GM23338 (cell line): ENCODE results near the gene CASQ2.

Experiments used
- CTCF ChIP-seq, 2 experiments: fragments of 200-600 bp in 1 of 2; sonication (generic) in 1 of 2; conservative IDR thresholded peaks; 2 replicates each; pipeline versions ENCODE4 v1.5.1 to v1.6.1; 2016 to 2017; ENCODE audit warnings: antibody characterized with exemption in 2 of 2, low read depth in 2 of 2, mild to moderate bottlenecking in 2 of 2, moderate library complexity in 1 of 2
- EZH2phosphoT487 ChIP-seq: fragments of 200-600 bp; sonication (generic); IDR thresholded peaks from one replicate; pipeline ENCODE4 v1.8.1; 2018; ENCODE audit warnings: antibody characterized with exemption; ENCODE audit not compliant: unreplicated experiment
- POLR2AphosphoS5 ChIP-seq: IDR thresholded peaks from 2 replicates; pipeline ENCODE4 v1.6.1; 2016; ENCODE audit warnings: antibody characterized with exemption, low read depth

GRCh38 chr1:115694805-115695204 lies 73.7 kb downstream of the CASQ2 start:
- TF ChIP-seq CTCF (conservative IDR thresholded peaks at IDR 0.05; ENCODE audit: low read depth in 2 of 2) (no peak), POLR2AphosphoS5 (no peak), EZH2phosphoT487 (no peak)
